ENCODE measurements around the gene TRIM4.

TRIM4 gene

DNA sequence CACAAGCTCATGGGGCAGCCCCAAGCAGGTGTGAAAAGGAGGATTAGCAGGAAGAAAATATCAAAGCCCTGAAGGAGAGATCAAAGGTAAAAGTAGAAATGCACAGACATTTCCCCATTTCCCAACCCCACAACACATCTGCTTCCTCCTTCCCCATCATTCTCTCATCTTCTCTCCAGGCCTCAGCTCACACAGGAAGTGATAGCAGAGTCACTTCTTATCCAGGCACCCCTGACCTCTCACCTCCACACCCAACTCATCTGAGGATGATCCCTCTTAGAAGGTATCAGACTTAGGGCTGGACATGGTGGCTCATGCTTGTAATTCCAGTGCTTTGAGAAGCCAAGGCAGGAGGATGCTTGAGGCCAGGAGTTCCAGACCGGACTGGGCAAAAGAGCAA, 28.3 kb upstream of the TRIM4 start:
- H3F3A ChIP-seq (ENCODE audit: control insufficient read depth, insufficient read depth) = no peaks in the 10 kb centered on the region
- no peaks in the 10 kb centered on the region for H3K27me3 ChIP-seq (ENCODE audit: control insufficient read depth, low read length)
- TF ChIP-seq, protein P1, sequence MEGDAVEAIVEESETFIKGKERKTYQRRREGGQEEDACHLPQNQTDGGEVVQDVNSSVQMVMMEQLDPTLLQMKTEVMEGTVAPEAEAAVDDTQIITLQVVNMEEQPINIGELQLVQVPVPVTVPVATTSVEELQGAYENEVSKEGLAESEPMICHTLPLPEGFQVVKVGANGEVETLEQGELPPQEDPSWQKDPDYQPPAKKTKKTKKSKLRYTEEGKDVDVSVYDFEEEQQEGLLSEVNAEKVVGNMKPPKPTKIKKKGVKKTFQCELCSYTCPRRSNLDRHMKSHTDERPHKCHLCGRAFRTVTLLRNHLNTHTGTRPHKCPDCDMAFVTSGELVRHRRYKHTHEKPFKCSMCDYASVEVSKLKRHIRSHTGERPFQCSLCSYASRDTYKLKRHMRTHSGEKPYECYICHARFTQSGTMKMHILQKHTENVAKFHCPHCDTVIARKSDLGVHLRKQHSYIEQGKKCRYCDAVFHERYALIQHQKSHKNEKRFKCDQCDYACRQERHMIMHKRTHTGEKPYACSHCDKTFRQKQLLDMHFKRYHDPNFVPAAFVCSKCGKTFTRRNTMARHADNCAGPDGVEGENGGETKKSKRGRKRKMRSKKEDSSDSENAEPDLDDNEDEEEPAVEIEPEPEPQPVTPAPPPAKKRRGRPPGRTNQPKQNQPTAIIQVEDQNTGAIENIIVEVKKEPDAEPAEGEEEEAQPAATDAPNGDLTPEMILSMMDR (IDR thresholded peaks at IDR 0.05; ENCODE audit: low read depth, low read length, poor library complexity, severe bottlenecking) = no peak
- no peak for TF ChIP-seq EZH2phosphoT487 (IDR thresholded peaks at IDR 0.05; ENCODE audit: borderline replicate concordance, low read length)
- H3K27ac ChIP-seq (ENCODE audit: low read depth, low read length) = no peak overlapping the region
- no peaks in the 10 kb centered on the region for H4K20me1 ChIP-seq (ENCODE audit: control insufficient read depth, insufficient read depth, low read depth, low read length)
- H3K4me2 ChIP-seq (ENCODE audit: low read length) = no peak overlapping the region
- no peaks in the 10 kb centered on the region for H3K9me2 ChIP-seq (replicated peaks; ENCODE audit: control insufficient read depth, low read length)
- H3K9me3 ChIP-seq (ENCODE audit: control insufficient read depth, insufficient read depth, low read length) = peaks cover 13% of the 10 kb centered on the region
- no peaks in the 10 kb centered on the region for H3K79me2 ChIP-seq (ENCODE audit: control insufficient read depth, low read length)
- no peak overlapping the region for H3K4me3 ChIP-seq (ENCODE audit: low read length)
- H3K36me3 ChIP-seq (ENCODE audit: control insufficient read depth, low read length) = no peaks in the 10 kb centered on the region
- peaks cover 29% of the 10 kb centered on the region for H3K4me1 ChIP-seq (ENCODE audit: control insufficient read depth, low read length)

GRCh38 chr7:99944497-99945070, 25.3 kb upstream of the TRIM4 start:
- peaks cover 23% of the 10 kb centered on the region for H3K4me1 ChIP-seq (ENCODE audit: control insufficient read depth, low read length)
- no peak overlapping the region for H3K27ac ChIP-seq (ENCODE audit: low read depth, low read length)
- H3K27me3 ChIP-seq (ENCODE audit: control insufficient read depth, low read length) = no peaks in the 10 kb centered on the region
- H3K36me3 ChIP-seq (ENCODE audit: control insufficient read depth, low read length) = no peaks in the 10 kb centered on the region
- H3K9me3 ChIP-seq (ENCODE audit: control insufficient read depth, insufficient read depth, low read length) = peaks cover 8% of the 10 kb centered on the region; the same call in 1 of the 2 replicates
- H3K4me2 ChIP-seq (ENCODE audit: low read length) = peak overlapping the region; percentile 69
- no peaks in the 10 kb centered on the region for H3F3A ChIP-seq (ENCODE audit: control insufficient read depth, insufficient read depth)
- H3K9me2 ChIP-seq (replicated peaks; ENCODE audit: control insufficient read depth, low read length) = no peaks in the 10 kb centered on the region
- H4K20me1 ChIP-seq (ENCODE audit: control insufficient read depth, insufficient read depth, low read depth, low read length) = no peaks in the 10 kb centered on the region
- H3K79me2 ChIP-seq (ENCODE audit: control insufficient read depth, low read length) = no peaks in the 10 kb centered on the region
- peak overlapping the region; percentile 66 for H3K4me3 ChIP-seq (ENCODE audit: low read length)
- TF ChIP-seq, protein P1 (IDR thresholded peaks at IDR 0.05; ENCODE audit: low read depth, low read length, poor library complexity, severe bottlenecking) = no peak
- no peak for TF ChIP-seq EZH2phosphoT487 (IDR thresholded peaks at IDR 0.05; ENCODE audit: borderline replicate concordance, low read length)

- Histone ChIP-seq H3K27me3 (ENCODE audit: control insufficient read depth, low read length) (no peaks in the 10 kb centered on the region), H3K9me2 (replicated peaks; ENCODE audit: control insufficient read depth, low read length) (no peaks in the 10 kb centered on the region), H3K4me2 (ENCODE audit: low read length) (peak overlapping the region; percentile 69), H3K4me3 (ENCODE audit: low read length) (peak overlapping the region; percentile 66), H4K20me1 (ENCODE audit: control insufficient read depth, insufficient read depth, low read depth, low read length) (no peaks in the 10 kb centered on the region), H3F3A (ENCODE audit: control insufficient read depth, insufficient read depth) (no peaks in the 10 kb centered on the region), H3K4me1 (ENCODE audit: control insufficient read depth, low read length) (peaks cover 20% of the 10 kb centered on the region), H3K9me3 (ENCODE audit: control insufficient read depth, insufficient read depth, low read length) (peaks cover 15% of the 10 kb centered on the region), H3K36me3 (ENCODE audit: control insufficient read depth, low read length) (no peaks in the 10 kb centered on the region), H3K27ac (ENCODE audit: low read depth, low read length) (peak overlapping the region; percentile 28; the same call in 1 of the 2 replicates), H3K79me2 (ENCODE audit: control insufficient read depth, low read length) (no peaks in the 10 kb centered on the region)
- no peak for TF ChIP-seq EZH2phosphoT487 (IDR thresholded peaks at IDR 0.05; ENCODE audit: borderline replicate concordance, low read length)
- TF ChIP-seq, protein P1 (IDR thresholded peaks at IDR 0.05; ENCODE audit: low read depth, low read length, poor library complexity, severe bottlenecking) = no peak
Measured at GRCh38 chr7:99943641-99944496, 24.5 kb upstream of the TRIM4 start.
